GM12878 (cell line): ENCODE data around the gene DNAJB5. TPM values are rescaled to one million over a fixed set of nuclear protein-coding genes. Genes with fewer than 3 reads are reported as not detected.

Experiments used
- ATAC-seq: fragments of 200-7000 bp; cut with Tn5 transposase; 3 replicates; pipeline ENCODE4 v1.9.1; 2020; ENCODE audit warnings: mild to moderate bottlenecking, moderate library complexity
- BruUV-seq: library from RNA; stranded (reverse); fragments of 400-500 nt; replicated peaks from 2 replicates; lab custom pipeline; 2021; lab: Mats Ljungman, UMichigan
- CTCF ChIA-PET: fragments of 300-600 bp; sonication (Branson Sonifier 250); formaldehyde crosslinking; extraction: SDS; loops from one replicate; lab custom pipeline; 2021; ENCODE audit warnings: inconsistent platforms; lab: Yijun Ruan, JAX
- POLR2A ChIA-PET: fragments of 350-600 bp; formaldehyde crosslinking; extraction: SDS; loops from one replicate; lab custom pipeline; 2021; ENCODE audit warnings: inconsistent platforms; lab: Charles Lee
- RAD21 ChIA-PET: fragments of 300-600 bp; sonication (Branson Sonifier 250); formaldehyde crosslinking; loops from one replicate; lab custom pipeline; 2023; ENCODE audit warnings: antibody characterized with exemption; ENCODE audit not compliant: unreplicated experiment; lab: Charles Lee
- SMC1A ChIA-PET: fragments of 300-600 bp; sonication (Branson Sonifier 250); formaldehyde crosslinking; loops from one replicate; lab custom pipeline; 2023; ENCODE audit not compliant: unreplicated experiment, uncharacterized antibody; lab: Charles Lee
- DNase-seq: peaks from one replicate; pipeline ENCODE4 v3.0.0-alpha.2; 2011; ENCODE audit warnings: low read depth, low spot score
- FAIRE-seq: peaks from 3 replicates; lab custom pipeline; 2011; peaks lifted over from hg19 to GRCh38; lab: Jason Lieb, UNC
- H2AFZ ChIP-seq: 2 replicates; pipeline ENCODE4 v1.6.0; 2011; ENCODE audit warnings: low read depth, low read length, control low read depth; ENCODE audit not compliant: control insufficient read depth
- H3K27ac ChIP-seq: 2 replicates; pipeline ENCODE4 v1.5.1; 2011; ENCODE audit warnings: control low read depth; ENCODE audit not compliant: control insufficient read depth, insufficient read depth
- H3K27me3 ChIP-seq, 2 experiments: replicated peaks in 1 of 2; 2 replicates each; pipeline versions ENCODE4 v1.6.0 to v1.6.1; 2011; ENCODE audit warnings: low read length in 1 of 2; ENCODE audit not compliant: control insufficient read depth in 2 of 2, insufficient read depth in 2 of 2
- H3K36me3 ChIP-seq, 2 experiments: 2 replicates each; pipeline ENCODE4 v1.5.1; 2011; ENCODE audit warnings: low read length in 1 of 2; ENCODE audit not compliant: control insufficient read depth in 2 of 2, insufficient read depth in 2 of 2
- H3K4me1 ChIP-seq: 2 replicates; pipeline ENCODE4 v1.6.1; 2011; ENCODE audit warnings: mild to moderate bottlenecking, low read length, moderate library complexity, mixed read lengths; ENCODE audit not compliant: control insufficient read depth, insufficient read depth
- H3K4me2 ChIP-seq: 2 replicates; pipeline ENCODE4 v1.6.0; 2011; ENCODE audit warnings: control low read depth; ENCODE audit not compliant: control insufficient read depth, insufficient read depth
- H3K4me3 ChIP-seq: fragments of 200-600 bp; sonication (generic); 2 replicates; pipeline ENCODE4 v1.5.1; 2016
- H3K79me2 ChIP-seq: 2 replicates; pipeline ENCODE4 v1.6.0; 2011; ENCODE audit warnings: low read length; ENCODE audit not compliant: control insufficient read depth, insufficient read depth
- H3K9ac ChIP-seq: 2 replicates; pipeline ENCODE4 v1.8.0; 2011; ENCODE audit warnings: low read length, control low read depth, mixed read lengths; ENCODE audit not compliant: control insufficient read depth, insufficient read depth
- H3K9me3 ChIP-seq: replicated peaks from 3 replicates; pipeline ENCODE4 v1.5.1; 2011; ENCODE audit warnings: mild to moderate bottlenecking, low read length; ENCODE audit not compliant: control insufficient read depth, insufficient read depth
- H4K20me1 ChIP-seq: 2 replicates; pipeline ENCODE4 v1.6.0; 2011; ENCODE audit not compliant: control insufficient read depth, insufficient read depth
- NFYA ChIP-seq: IDR thresholded peaks from 2 replicates; pipeline ENCODE4 v1.6.1; 2011; ENCODE audit warnings: low read depth, mild to moderate bottlenecking, low read length, improper control_type of control experiment, borderline replicate concordance
- ZNF217 ChIP-seq: fragments of 450-650 bp; IDR thresholded peaks from 2 replicates; pipeline ENCODE4 v1.6.1; 2017; ENCODE audit warnings: antibody characterized with exemption, mild to moderate bottlenecking
- ZNF384 ChIP-seq: IDR thresholded peaks from 2 replicates; pipeline ENCODE4 v1.6.1; 2012; ENCODE audit warnings: low read depth, mild to moderate bottlenecking, low read length, improper control_type of control experiment, borderline replicate concordance
- WGBS: methylation state at CpG from one replicate; pipeline ENCODE4 v1.1.6; 2016; ENCODE audit warnings: low lambda C conversion rate; ENCODE audit not compliant: insufficient replicate concordance, insufficient coverage; ENCODE audit errors: missing lambda C conversion rate; 5-methylcytosine and 5-hydroxymethylcytosine counted together
- in situ Hi-C: fragments of 300-500 bp; cut with MboI; formaldehyde crosslinking; loops from 9 replicates; pipeline ENCODE4 v1.14.3; 2018; ENCODE audit warnings: mixed read lengths
- intact Hi-C: fragments of 100-400 bp; cut with micrococcal nuclease; formaldehyde crosslinking; loops from one replicate; pipeline ENCODE4 v1.14.2; 2022; ENCODE audit not compliant: unreplicated experiment
- polyA plus RNA-seq, 11 experiments: library from polyadenylated mRNA; depleted of rRNA in 4 of 11; unstranded in 6 of 11; stranded (reverse) in 5 of 11; fragments of >200 nt; fragmentation: Nextera tagmentation in 4 of 11; fragmentation: Illumina TruSeq in 1 of 11; extraction: Ambion mirVana in 4 of 11; extraction: Trizol in 1 of 11; gene quantifications; 1 replicate in 1 of 11; 2 replicates in 10 of 11; pipeline versions ENCODE4 v1.2.1 to v1.2.3, GENCODE V29; 2011 to 2016; ENCODE audit warnings: inconsistent platforms in 2 of 11, missing spikeins in 2 of 11, low read depth in 1 of 11
- total RNA-seq, 4 experiments: library from RNA; depleted of rRNA in 3 of 4; stranded (reverse); fragments of >200 nt in 3 of 4; fragmentation: Illumina TruSeq in 1 of 4; extraction: Trizol in 1 of 4; gene quantifications; 2 replicates each; pipeline versions ENCODE4 v1.2.1 to v1.2.3, GENCODE V29; 2013 to 2021
- TF ChIP-seq, protein P1 (sequence below): fragments of 450-650 bp; IDR thresholded peaks from 2 replicates; pipeline ENCODE4 v1.6.1; 2017; ENCODE audit warnings: borderline replicate concordance

Gene DNAJB5
- total and polyA plus RNA-seq, 10 of the 15 experiments (the other 5 are each of a cell fraction or from before 2014, with no cell fraction given), result 0.92 to 13.3 (median 6.8) TPM

DNA sequence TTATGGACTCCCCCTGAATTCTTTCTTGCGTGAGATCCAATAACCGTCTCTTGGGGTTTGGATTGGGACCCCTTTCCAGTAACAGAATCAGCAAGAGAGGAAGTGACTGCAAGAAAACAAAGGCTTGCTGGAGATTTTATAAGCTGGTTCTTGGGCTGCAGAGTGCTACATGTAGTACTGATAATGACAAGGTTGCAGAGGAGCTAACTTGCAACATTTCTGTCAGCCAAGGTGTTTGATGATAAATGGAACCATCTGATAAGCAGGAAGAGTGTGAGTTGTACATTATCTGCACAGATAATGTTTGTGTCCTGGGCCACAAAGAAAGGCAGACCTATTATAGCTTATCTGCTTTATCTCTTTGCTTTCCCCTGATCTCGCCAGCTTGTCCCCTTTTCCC is 37.1 kb downstream of the DNAJB5 start (continued):
- TF ChIP-seq, protein P1, sequence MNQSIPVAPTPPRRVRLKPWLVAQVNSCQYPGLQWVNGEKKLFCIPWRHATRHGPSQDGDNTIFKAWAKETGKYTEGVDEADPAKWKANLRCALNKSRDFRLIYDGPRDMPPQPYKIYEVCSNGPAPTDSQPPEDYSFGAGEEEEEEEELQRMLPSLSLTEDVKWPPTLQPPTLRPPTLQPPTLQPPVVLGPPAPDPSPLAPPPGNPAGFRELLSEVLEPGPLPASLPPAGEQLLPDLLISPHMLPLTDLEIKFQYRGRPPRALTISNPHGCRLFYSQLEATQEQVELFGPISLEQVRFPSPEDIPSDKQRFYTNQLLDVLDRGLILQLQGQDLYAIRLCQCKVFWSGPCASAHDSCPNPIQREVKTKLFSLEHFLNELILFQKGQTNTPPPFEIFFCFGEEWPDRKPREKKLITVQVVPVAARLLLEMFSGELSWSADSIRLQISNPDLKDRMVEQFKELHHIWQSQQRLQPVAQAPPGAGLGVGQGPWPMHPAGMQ, result no peak

DNA sequence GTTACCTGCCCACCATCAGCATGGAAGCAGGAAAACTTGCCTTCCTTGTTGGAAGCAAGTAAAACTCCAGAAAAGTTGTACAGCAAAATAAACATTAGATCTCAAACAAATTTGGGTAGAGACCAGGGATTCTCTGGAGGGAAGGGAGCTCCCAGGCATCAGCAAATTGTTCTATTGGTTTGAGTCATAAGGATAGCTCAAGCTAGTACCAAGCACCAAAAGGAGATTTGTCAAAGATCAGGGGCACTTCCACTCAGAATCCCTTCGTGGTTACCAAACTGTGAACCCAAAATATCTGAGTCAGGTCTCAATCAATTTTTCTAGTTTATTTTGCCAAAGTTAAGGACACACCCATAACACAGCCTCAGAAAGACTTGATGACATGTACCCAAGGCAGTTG is 37.8 kb downstream of the DNAJB5 start:
- FAIRE-seq (no peak), ATAC-seq (no peak), DNase-seq (no peak)
- intact Hi-C loops (no loop called here), in situ Hi-C loops (no loop called here)
- H3K79me2 ChIP-seq, result no peaks in the 10 kb centered on the region
- no peaks in the 10 kb centered on the region; the same call in 2 of the 3 replicates for H3K9me3 ChIP-seq
- H3K36me3 ChIP-seq, result no peaks in the 10 kb centered on the region
- no peak overlapping the region for H3K4me3 ChIP-seq
- peaks cover 4% of the 10 kb centered on the region; the same call in 1 of the 2 replicates for H3K4me1 ChIP-seq
- ChIA-PET POLR2A (no interaction called here), RAD21 (no interaction called here), CTCF (interaction anchor here (0.9 to 7.2 kb wide), 4 partner anchors 24 to 159 kb away, joined by 3 to 39 read pairs (median 6); no protein-coding TSS in a partner anchor), SMC1A (interaction anchor here (1.3 kb wide), 1 partner anchor 24 kb away, joined by 7 read pairs; no protein-coding TSS in a partner anchor)
- no peak overlapping the region for H2AFZ ChIP-seq
- H4K20me1 ChIP-seq, result no peaks in the 10 kb centered on the region
- no peak overlapping the region for H3K4me2 ChIP-seq
- H3K9ac ChIP-seq, result no peak overlapping the region
- TF ChIP-seq ZNF217 (no peak), NFYA (no peak), ZNF384 (no peak)
- H3K27ac ChIP-seq, result no peak overlapping the region
- no TSS peak for BruUV-seq
- no peaks in the 10 kb centered on the region for H3K27me3 ChIP-seq
- 95% methylated on average over 1 of the region's 1 CpG for WGBS
